GM10847 (cell line): Measurements from ENCODE around the gene TNMD.

Experiments
- POLR2A ChIP-seq: IDR thresholded peaks from 2 replicates; pipeline ENCODE4 v1.6.1; 2011; ENCODE audit not compliant: insufficient read length; ENCODE audit errors: extremely low read depth

The TNMD gene

GRCh38 chrX:100584611-100585010 lies at the start of gene TNMD:
TNMD (plus strand) TSS chrX:100584936; CDS start chrX:100585019, 83 bp downstream.
- no peak for TF ChIP-seq POLR2A

GRCh38 chrX:100586747-100587146 lies 2.0 kb downstream of the TNMD start:
- TF ChIP-seq POLR2A: no peak

- TF ChIP-seq POLR2A: no peak
Observed at GRCh38 chrX:100587861-100588260, 3.1 kb downstream of the TNMD start.

GRCh38 chrX:100591256-100592051 lies 6.7 kb downstream of the TNMD start:
- no peak for TF ChIP-seq POLR2A

- TF ChIP-seq POLR2A: no peak
Observed at GRCh38 chrX:100593126-100593525, 8.4 kb downstream of the TNMD start.

- TF ChIP-seq POLR2A: no peak
Observed at GRCh38 chrX:100593581-100593980, 8.8 kb downstream of the TNMD start.

- TF ChIP-seq POLR2A: no peak
Observed at GRCh38 chrX:100596601-100597000, 11.9 kb downstream of the TNMD start.

GRCh38 chrX:100599456-100599855 lies 14.7 kb downstream of the TNMD start:
- no peak for TF ChIP-seq POLR2A

- TF ChIP-seq POLR2A: no peak
Observed at GRCh38 chrX:100600340-100600739, 15.6 kb downstream of the TNMD start.

GRCh38 chrX:100600758-100601157 lies 16.0 kb downstream of the TNMD start:
- TF ChIP-seq POLR2A: no peak

- TF ChIP-seq POLR2A: no peak
Observed at GRCh38 chrX:100606753-100607152, 22.0 kb downstream of the TNMD start.

GRCh38 chrX:100609591-100609990 lies 24.9 kb downstream of the TNMD start:
- no peak for TF ChIP-seq POLR2A

GRCh38 chrX:100611951-100612350 lies 27.2 kb downstream of the TNMD start:
- TF ChIP-seq POLR2A: no peak

GRCh38 chrX:100615005-100615404 lies 30.3 kb downstream of the TNMD start:
- TF ChIP-seq POLR2A: no peak

GRCh38 chrX:100623001-100623400 lies 38.3 kb downstream of the TNMD start:
- TF ChIP-seq POLR2A: no peak

- TF ChIP-seq POLR2A: no peak
Observed at GRCh38 chrX:100625985-100626491, 41.3 kb downstream of the TNMD start.

- TF ChIP-seq POLR2A: no peak
Observed at GRCh38 chrX:100635040-100635439, 50.3 kb downstream of the TNMD start.
